COLO668 (cell line): ENCODE measurements around the gene ARMH2.
"Not testable (repeated sequence)": the region's sequence is repeated elsewhere in the genome, so short reads cannot be mapped to it uniquely, and the experiment has no call there.

ENCODE experiments used
- DNase-seq: peaks from one replicate; lab custom pipeline; 2025; ENCODE audit not compliant: unreplicated experiment; lab: John Stamatoyannopoulos, UW

ARMH2 gene

DNA sequence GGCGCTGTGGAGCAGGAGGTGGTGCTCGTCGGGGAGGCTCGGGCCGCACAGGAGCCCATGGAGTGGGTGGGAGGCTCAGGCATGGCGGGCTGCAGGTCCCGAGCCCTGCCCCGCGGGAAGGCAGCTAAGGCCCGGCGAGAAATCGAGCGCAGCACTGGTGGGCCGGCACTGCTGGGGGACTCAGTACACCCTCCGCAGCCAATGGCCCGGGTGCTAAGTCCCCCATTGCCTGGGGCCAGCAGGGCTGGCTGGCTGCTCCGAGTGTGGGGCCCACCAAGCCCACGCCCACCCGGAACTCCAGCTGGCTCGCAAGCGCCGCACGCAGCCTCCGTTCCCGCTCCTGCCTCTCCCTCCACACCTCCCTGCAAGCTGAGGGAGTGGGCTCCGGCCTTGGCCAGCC lies 32.7 kb downstream of the ARMH2 start:
- DNase-seq: not testable (repeated sequence)

DNA sequence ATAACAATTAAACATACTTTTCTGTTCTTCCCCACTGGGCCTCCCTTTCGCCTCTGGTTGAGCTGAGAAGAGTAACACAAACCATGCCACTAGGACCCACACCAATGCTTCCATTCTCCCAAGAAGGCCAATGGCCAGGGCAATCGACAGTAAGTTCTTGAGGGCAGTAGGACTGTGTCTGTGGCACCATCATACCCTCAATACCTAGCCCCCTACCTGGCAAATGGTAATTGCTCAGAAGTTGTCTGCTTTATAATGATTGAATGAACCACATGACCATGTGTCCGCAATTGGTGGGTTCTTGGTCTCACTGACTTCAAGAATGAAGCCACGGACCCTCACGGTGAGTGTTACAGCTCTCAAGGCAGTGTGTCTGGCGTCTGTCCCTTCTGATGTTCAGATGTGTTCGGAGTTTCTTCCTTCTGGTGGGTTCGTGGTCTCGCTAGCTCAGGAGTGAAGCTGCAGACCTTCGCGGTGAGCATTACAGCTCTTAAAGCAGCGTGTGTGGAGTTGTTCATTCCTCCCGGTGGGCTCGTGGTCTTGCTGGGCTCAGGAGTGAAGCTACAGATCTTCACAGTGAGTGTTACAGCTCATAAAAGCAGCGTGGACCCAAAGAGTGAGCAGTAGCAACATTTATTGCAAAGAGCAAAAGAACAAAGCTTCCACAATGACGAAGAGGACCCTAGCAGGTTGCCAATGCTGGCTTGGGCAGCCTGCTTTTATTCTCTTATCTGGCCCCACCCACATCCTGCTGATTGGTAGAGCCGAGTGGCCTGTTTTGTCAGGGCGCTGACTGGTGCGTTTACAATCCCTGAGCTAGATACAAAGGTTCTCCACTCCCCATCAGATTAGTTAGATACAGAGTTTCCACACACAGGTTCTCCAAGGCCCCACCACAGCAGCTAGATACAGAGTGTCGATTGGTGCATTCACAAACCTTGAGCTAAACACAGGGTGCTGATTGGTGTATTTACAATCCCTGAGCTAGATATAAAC lies 33.6 kb downstream of the ARMH2 start:
- not testable (repeated sequence) for DNase-seq

DNA sequence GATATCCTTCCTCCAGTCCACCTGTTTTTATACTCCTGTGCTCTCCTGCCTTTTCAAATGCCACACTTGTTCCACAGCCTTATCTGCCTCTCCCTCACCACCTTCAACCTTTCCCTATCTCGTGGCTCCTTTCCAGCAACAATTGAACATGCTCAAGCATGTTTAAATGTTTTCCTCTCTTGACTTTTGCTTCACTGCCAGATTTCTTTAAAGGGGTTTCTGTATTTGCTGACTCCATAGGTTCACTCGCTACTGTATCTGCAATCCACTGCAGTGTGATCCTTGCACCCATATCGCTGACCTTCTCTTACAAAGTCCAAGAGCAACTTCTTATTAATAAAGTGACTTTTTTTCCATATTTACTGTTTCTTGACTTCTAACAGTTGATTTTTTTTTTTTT lies 35.1 kb downstream of the ARMH2 start:
- DNase-seq: no peak

DNA sequence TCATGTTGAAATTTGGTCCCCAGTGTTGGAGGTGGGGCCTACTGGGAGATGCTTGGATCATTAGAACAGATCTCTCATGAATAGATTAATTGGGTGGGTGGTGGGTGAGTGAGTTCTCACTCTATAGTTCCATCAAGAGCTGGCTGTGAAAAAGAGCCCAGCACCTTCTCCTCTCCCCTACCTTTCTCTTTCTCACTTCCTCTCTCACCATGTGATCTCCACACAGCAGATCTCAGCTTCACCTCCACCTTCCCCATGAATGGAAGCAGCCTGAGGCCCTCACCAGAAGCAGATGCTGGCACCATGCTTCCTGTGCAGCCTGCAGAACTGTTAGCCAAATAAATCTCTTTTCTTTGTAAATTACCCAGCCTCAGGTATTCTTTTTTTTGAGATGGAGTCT lies 36.9 kb downstream of the ARMH2 start:
- no peak for DNase-seq

DNA sequence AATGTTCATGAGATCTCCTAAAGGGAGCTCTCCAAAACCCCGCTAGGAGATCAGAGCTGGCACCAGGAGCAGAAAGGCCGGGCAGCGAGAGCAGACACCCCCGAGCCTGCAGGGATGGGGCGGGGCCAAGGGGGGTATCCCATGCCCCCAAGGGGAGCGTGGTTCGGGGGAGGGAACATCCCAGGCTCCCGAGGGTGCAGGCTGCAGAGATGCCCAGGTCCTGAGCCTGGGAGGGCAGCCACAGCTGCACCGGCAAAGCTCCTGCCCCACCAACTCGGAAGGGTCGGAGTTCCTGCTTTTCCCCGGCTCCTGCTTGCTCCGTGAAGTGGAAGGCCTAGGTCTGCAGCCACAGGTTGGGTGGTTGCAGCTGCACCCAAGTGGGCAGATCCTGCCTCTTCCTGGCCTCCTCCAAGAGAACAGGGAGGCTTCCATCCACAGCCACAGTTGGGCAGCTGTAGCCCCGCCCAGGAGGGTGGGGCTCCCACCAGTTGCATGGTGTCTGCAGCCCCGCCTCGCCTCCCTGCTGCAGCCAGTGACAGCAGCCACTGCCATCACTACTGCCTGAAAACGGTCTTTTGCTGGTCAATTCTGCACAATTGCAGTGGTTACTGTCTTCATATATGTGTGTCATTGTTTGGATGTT lies 37.4 kb downstream of the ARMH2 start:
- DNase-seq: peak; percentile 1

DNA sequence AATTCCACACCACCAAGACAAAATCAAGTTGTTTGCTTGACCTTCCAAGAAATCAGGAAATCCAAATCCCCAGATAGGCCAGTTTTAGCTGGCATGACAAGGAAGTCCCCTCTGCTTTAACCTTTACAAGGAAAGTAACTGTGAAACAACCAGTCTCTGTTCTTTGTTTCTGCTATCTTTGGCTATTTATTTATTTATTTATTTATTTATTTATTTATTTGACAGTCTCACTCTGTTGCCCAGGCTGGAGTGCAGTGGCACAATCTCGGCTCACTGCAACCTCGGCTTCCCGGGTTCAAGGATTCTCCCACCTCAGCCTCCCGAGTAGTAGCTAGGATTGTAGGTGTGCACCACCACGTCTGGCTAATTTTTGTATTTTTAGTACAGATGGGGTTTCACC lies 38.5 kb downstream of the ARMH2 start:
- DNase-seq: no peak

DNA sequence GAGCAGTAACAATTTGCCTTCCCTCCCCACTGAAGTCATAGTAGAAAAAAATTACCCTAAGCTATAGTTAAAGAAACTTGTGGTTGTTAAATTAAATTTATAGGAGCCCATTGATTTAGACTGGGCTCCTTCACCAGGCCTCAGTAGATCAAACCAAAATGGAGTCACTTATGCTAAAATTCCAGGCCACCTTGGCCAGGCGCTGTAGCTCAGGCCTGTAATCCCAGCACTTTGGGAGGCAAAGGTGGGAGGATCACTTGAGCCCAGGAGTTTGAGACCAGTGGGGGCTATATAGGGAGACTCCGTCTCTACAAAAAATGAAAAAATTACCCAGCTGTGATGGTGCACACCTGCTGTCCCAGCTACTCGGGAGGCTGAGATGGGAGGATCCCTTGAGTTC lies 39.0 kb downstream of the ARMH2 start:
- DNase-seq: no peak

DNA sequence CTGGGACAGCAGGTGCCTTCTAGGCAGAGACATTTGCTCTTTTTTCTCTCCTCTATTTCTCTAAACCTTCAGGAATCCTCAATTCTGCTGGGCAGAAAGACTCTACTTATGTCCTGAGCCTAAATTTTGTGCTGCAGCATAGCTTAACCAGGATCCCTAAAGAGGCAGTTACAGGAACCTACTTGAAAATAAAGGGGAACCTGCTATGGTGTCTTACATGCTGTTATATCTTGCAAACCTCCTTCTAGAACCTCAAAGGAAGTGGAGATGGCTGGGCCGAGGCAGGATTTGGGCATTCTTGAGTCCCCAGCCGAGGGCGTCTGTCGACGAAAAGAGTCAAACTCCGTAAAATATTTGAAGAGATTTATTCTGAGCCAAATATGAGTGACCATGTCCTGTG lies 41.1 kb downstream of the ARMH2 start:
- DNase-seq: no peak

DNA sequence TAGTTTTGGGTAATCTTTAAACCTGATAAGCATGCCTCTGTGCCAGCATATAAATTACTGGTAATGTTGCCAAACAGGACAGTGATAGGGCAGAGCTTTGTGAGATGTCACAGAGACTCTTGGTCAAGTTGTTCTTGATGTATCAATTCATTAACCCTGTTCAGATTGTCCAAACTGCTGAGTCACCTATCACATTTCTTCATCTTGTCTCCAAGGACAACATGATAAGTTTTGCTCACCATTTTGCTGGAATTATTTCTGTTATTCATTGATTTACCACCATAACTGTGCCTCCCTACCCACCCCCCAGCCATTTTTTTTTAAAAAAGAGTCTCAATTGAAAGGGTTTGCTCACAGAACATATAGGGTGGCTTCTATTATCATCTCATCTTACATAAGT lies 43.4 kb downstream of the ARMH2 start:
- no peak for DNase-seq

DNA sequence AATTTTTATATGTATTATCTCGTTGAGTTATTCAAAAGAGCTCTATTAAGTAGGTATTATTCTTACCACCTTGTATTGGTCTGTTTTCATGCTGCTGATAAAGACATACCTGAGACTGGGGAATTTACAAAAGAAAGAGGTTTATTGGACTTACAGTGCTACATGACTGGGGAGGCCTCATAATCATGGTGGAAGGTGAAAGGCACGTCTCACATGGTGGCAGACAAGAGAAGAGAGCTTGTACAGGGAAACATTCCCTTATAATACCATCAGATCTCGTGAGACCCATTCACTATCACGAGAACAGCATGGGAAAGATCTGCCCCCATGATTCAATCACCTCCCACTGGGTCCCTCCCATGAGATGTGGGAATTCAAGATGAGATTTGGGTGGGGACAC lies 44.3 kb downstream of the ARMH2 start:
- DNase-seq: not testable (repeated sequence)

DNA sequence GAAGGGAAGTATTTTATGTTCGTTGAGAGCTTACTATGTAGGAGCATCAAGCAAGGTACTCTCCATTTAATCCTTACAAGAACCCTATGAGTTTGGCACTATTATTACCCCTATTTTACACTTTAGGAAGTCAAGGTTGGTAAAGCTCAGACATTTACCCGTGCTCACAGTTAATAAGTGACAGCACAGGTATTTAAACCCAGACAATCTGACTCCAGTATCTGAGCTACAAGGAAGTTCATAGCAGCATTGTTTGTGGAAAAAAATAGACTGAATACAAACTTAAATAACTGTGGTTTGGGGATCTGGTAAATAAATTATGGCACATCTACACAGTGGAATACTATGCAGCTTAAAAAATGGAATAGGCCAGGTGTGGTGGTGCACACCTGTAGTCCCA lies 45.2 kb downstream of the ARMH2 start:
- no peak for DNase-seq

DNA sequence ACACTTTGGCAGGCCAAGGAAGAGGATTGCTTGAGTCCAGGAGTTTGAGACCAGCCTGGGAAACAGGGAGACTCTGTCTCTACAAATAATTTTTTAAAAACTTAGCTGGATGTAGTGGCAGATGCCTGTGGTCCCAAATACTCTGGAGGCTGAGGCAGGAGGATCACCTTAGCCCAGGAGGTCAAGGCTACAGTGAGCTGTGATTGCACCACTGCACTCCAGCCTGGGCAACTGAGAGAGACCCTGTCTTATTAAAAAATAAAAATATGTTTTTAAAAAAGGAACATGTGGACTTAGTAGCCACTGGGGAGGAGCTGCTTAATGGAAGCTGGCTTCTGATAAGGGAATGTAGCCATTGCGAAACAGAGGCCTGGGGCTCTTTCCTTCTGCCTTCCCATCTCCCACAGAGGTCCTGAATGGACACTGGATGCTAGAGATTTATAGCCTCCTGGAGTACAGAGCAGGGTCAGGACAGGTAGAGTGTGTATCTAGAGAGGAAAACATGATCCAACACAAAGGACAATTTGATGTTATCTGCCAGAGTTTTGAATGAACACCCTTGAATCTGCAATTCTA lies 45.7 kb downstream of the ARMH2 start:
- DNase-seq: no peak

DNA sequence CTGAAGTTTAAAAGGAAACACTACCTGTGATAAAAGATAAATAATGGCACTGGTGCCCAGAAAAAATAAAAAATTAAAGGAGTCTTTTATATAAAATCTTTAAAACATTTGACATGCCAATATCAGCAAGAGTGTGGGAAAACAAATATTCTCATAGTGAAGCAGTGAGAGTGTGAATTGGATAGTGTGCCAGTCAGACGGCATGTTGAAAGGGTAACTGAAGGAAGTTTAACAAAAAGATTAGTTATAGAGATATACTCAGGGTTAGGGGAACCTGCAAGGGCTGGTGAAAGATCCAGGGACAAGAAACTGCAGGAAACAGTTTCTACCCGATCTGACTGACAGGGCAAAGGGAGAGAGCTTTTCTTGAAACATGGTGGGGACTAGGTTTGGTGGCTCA lies 46.2 kb downstream of the ARMH2 start:
- no peak for DNase-seq

DNA sequence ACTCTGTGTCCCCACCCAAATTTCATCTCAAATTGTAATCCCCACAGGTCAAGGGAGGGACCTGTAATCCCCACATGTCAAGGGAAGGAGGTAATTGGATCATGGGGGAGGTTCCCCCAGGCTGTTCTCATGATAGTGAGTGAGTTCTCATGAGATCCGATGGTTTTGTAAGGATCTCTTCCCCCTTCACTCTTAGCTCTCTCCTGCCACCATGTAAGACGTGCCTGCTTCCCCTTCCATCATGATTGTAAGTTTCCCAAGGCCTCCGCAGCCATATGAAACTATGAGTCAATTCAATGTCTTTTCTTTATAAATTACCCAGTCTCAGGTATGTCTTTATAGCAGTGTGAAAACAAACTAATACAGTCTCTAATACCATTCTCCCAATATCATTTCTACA lies 47.8 kb downstream of the ARMH2 start:
- DNase-seq: not testable (repeated sequence)

DNA sequence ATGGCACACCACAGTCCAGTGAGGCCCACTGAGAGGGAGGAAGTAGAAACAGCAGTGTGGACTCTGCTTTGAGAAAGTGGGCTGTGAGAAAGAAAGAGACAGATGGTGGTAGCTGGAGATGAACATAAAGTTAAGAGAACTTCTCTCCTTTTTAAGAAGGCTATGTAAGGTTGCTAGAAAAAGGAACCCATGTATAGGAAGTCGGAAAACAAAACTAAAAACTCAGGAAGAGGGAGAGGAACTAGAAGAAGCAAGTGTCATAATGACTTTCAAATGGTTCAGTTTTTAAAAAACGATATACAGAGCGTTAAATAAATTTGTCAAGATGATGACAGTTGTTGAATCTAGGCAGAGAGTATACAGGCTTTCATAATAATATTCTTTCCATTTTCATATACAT lies 49.4 kb downstream of the ARMH2 start:
- DNase-seq: no peak
